GM18861 (cell line): Measurements from ENCODE around the gene OR5M10.
"Not testable (repeated sequence)": the region's sequence is repeated elsewhere in the genome, so short reads cannot be mapped to it uniquely, and the experiment has no call there.

Experiments used
- ATAC-seq: cut with Tn5 transposase; IDR thresholded peaks from one replicate; pipeline ENCODE4 v1.9.1; 2021; ENCODE audit not compliant: unreplicated experiment

The OR5M10 gene

DNA sequence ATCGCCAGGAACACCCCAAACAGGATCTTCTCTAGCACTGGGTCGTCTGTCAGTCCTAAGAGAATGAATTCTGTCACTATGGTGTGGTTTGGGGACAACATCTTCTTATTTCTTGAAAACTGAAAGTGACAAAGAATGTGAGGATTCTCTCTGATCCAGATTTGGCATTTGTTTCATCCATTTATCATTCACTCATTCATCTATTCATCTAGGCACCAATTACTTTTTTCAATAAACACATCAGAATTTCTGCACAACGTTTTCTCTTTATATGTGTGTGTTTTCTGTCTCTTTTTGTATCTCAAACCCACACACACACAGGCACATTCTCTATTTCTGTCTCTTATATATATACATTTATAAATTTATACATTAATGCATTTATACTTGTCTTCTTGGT, at the start of gene OR5M10:
OR5M10 (minus strand) TSS at position 101 of the 400 bp plus-strand sequence; CDS start at position 101, 0 bp downstream.
- ATAC-seq = no peak

GRCh38 chr11:56625946-56626345, 48.4 kb upstream of the OR5M10 start:
- no peak for ATAC-seq

DNA sequence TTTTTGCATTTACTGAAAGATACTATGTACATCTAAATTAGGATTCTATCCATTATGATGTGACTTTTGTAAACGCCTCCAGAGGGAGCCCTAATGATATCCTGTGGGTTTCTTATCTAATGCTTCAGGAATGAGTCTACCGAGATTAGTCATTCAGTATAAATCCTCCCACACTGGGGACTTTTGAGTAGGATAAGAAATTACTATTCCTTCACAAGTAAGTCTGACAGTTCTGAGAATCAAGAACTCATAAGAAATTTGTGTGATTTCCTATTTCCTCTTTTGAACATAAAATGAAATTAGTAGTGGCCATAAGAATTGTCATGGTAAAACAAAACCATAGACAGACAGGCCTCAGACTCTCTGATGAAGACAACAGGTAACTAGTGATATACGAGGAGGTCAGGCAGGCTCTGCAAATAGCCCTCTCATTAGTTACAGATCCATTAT, 47.2 kb upstream of the OR5M10 start:
- ATAC-seq = no peak

GRCh38 chr11:56611174-56611573, 33.7 kb upstream of the OR5M10 start:
- ATAC-seq = no peak

DNA sequence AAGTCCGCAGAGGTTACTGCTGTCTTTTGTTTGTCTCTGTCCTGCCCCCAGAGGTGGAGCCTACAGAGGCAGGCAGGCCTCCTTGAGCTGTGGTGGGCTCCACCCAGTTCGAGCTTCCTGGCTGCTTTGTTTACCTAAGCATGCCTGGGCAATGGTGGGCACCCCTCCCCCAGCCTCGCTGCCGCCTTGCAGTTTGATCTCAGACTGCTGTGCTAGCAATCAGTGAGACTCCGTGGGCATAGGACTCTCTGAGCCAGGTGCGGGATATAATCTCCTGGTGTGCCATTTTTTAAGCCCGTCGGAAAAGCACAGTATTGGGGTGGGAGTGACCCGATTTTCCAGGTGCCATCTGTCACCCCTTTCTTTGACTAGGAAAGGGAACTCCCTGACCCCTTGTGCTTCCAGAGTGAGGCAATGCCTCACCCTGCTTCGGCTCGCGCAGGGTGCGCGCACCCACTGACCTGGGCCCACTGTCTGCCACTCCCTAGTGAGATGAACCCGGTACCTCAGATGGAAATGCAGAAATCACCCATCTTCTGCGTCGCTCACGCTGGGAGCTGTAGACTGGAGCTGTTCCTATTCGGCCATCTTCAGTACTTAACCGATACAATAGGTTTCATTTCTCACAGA, 14.7 kb upstream of the OR5M10 start:
- ATAC-seq = not testable (repeated sequence)

DNA sequence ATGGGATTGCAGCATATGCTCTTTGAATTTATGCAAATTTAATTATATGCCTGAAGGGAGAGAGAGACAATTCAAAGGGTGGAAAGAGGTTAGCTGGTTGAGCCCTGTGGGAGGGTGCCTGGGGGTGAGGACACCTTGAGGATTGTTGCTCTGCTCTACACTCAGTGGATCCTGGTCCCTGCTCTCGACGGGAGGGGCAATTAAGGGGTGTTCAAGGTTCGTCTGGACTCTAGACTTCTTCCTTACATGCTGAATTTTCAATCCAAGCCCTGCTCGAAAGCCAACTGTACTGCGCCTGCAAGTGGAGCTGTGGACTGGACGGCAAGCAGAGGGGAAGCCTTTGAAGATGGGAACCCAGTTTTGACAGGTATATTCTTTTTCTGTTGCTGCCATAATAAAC, 18.9 kb downstream of the OR5M10 start:
- no peak for ATAC-seq

DNA sequence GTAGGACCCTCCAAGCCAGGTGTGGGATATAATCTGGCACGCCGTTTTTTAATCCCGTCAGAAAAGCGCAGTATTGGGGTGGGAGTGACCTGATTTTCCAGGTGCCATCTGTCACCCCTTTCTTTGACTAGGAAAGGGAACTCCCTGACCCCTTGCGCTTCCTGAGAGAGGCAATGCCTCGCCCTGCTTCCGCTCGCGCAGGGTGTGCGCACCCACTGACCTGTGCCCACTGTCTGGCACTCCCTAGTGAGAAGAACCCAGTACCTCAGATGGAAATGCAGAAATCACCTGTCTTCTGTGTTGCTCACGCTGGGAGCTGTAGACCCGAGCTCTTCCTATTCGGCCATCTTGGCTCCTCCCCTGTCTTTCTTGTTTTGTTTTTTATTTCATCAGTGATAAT, 22.8 kb downstream of the OR5M10 start:
- ATAC-seq = not testable (repeated sequence)

GRCh38 chr11:56545531-56545930, 32.0 kb downstream of the OR5M10 start:
- no peak for ATAC-seq

DNA sequence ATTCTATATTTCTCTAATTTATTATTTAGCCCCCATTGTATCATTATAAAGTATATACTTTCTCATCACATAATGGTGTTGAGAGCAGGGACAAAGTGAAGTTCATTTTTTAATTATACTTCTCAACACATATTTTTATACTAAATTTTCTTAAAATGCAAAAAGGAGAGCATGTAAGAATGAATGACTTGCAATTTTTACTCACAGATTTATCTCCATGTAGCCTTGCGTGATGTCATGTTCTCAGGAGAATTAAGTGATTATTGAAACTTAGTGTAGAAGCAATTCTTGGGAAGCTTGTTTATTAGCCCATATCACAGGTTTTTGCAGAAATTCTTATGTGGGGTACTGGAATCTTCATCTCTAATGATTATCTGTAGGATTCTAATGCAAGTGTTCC, 33.8 kb downstream of the OR5M10 start:
- no peak for ATAC-seq

- no peak for ATAC-seq
Observed at GRCh38 chr11:56543157-56543556, 34.4 kb downstream of the OR5M10 start, which contains the start of gene OR5M11. Gene OR5M11 (minus strand): TSS chr11:56543257. CDS start chr11:56543257, 0 bp downstream.

DNA sequence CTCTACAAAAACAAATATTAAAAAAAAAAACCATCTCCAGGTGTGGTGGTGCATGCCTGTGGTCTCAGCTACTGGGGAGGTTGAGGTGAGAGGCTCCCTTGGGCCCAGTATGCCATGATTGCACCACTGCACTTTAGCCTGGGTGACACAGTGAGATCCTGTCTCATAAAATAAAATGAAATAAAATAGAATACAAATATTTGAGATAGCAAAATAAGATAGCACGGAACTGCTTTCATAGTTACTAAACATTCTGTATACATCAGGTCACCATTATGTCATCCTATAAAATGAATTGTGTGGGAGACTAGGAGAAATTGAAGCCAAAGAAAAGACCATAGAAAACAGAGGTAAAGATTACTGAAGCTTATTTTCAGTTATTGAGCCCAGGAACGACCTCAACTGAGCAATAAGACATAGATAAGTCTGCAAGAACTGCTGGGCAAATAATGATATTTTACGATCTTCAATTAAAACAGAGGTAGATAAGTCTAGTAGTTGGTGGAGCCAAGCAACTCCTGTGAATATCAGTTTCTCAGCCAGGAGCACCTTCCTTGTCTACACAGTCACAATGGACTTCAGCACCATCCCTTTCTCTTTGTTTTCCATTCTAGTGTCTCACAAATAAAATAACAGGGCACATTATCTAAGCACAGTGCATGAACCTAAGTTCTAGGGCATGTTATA, 44.3 kb downstream of the OR5M10 start:
- ATAC-seq = no peak

DNA sequence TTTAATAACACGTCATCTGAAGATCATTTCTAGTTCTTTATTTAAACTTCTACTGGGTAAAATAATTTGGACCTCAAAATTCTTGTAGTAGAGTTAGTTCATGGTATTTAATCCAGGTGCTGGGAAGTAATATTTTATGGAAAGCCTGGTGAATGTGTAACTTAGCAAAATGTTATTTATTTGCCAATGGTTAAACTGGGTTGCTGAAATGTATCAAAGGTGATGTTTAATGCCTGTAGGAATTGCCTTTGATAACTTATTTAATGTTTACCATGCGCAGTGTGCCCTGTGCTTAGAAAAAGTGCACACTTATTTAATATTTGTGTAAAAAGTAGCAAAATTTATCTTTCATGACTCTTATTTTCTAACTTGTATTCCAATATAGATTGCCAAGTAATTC, 45.7 kb downstream of the OR5M10 start:
- ATAC-seq = no peak
